ENCODE results near the gene RDH16. TPM values are rescaled to one million over a fixed set of nuclear protein-coding genes. Genes with fewer than 3 reads are reported as not detected.

The RDH16 gene
- total and polyA plus RNA-seq, 2 experiments from 2014 or later: 0.52 to 0.66 TPM

DNA sequence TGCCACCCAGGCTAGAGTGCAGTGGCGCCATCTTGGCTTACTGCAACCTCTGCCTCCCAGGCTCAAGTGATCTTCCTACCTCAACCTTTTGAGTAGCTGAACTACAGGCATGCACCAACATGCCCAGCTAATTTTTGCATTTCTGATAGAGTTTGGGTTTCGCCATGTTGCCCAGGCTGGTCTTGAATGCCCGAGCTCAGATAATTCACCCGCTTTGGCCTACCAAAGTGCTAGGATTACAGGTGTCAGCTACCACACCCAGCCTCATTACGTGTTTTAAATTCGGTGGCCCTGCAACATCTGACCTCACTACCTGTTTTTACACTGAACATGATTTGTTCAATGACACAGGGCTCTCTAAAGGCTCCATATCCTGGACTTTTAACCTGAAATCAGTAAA lies 22.9 kb upstream of the RDH16 start:
- H3K4me3 ChIP-seq: no peak overlapping the region
- H3K4me3 Mint-ChIP-seq: no peak overlapping the region
- no peaks in the 10 kb centered on the region for H4K20me1 ChIP-seq (replicated peaks; ENCODE audit: insufficient read depth)
- H2AFZ ChIP-seq: no peak overlapping the region
- H3K9me2 ChIP-seq (ENCODE audit: insufficient read depth): peaks cover 17% of the 10 kb centered on the region
- no peak overlapping the region for H3K27ac ChIP-seq (ENCODE audit: low read depth)
- peaks cover 8% of the 10 kb centered on the region for H3K27me3 Mint-ChIP-seq (ENCODE audit: insufficient read depth, low read depth, poor library complexity)
- H3K27ac Mint-ChIP-seq: no peak overlapping the region
- H3K4me1 ChIP-seq (ENCODE audit: insufficient read depth): no peaks in the 10 kb centered on the region
- no peaks in the 10 kb centered on the region for H3K36me3 ChIP-seq (ENCODE audit: insufficient read depth)
- H3F3A ChIP-seq (replicated peaks; ENCODE audit: low read depth): no peaks in the 10 kb centered on the region
- no peaks in the 10 kb centered on the region for H3K27me3 ChIP-seq (ENCODE audit: insufficient read depth)
- peaks cover 2% of the 10 kb centered on the region; the same call in 1 of the 3 replicates for H3K9me3 Mint-ChIP-seq
- H3K36me3 Mint-ChIP-seq (ENCODE audit: low read depth): peaks cover 5% of the 10 kb centered on the region; the same call in 1 of the 3 replicates
- no peak overlapping the region for H3K4me2 ChIP-seq
- TF ChIP-seq, protein P1, sequence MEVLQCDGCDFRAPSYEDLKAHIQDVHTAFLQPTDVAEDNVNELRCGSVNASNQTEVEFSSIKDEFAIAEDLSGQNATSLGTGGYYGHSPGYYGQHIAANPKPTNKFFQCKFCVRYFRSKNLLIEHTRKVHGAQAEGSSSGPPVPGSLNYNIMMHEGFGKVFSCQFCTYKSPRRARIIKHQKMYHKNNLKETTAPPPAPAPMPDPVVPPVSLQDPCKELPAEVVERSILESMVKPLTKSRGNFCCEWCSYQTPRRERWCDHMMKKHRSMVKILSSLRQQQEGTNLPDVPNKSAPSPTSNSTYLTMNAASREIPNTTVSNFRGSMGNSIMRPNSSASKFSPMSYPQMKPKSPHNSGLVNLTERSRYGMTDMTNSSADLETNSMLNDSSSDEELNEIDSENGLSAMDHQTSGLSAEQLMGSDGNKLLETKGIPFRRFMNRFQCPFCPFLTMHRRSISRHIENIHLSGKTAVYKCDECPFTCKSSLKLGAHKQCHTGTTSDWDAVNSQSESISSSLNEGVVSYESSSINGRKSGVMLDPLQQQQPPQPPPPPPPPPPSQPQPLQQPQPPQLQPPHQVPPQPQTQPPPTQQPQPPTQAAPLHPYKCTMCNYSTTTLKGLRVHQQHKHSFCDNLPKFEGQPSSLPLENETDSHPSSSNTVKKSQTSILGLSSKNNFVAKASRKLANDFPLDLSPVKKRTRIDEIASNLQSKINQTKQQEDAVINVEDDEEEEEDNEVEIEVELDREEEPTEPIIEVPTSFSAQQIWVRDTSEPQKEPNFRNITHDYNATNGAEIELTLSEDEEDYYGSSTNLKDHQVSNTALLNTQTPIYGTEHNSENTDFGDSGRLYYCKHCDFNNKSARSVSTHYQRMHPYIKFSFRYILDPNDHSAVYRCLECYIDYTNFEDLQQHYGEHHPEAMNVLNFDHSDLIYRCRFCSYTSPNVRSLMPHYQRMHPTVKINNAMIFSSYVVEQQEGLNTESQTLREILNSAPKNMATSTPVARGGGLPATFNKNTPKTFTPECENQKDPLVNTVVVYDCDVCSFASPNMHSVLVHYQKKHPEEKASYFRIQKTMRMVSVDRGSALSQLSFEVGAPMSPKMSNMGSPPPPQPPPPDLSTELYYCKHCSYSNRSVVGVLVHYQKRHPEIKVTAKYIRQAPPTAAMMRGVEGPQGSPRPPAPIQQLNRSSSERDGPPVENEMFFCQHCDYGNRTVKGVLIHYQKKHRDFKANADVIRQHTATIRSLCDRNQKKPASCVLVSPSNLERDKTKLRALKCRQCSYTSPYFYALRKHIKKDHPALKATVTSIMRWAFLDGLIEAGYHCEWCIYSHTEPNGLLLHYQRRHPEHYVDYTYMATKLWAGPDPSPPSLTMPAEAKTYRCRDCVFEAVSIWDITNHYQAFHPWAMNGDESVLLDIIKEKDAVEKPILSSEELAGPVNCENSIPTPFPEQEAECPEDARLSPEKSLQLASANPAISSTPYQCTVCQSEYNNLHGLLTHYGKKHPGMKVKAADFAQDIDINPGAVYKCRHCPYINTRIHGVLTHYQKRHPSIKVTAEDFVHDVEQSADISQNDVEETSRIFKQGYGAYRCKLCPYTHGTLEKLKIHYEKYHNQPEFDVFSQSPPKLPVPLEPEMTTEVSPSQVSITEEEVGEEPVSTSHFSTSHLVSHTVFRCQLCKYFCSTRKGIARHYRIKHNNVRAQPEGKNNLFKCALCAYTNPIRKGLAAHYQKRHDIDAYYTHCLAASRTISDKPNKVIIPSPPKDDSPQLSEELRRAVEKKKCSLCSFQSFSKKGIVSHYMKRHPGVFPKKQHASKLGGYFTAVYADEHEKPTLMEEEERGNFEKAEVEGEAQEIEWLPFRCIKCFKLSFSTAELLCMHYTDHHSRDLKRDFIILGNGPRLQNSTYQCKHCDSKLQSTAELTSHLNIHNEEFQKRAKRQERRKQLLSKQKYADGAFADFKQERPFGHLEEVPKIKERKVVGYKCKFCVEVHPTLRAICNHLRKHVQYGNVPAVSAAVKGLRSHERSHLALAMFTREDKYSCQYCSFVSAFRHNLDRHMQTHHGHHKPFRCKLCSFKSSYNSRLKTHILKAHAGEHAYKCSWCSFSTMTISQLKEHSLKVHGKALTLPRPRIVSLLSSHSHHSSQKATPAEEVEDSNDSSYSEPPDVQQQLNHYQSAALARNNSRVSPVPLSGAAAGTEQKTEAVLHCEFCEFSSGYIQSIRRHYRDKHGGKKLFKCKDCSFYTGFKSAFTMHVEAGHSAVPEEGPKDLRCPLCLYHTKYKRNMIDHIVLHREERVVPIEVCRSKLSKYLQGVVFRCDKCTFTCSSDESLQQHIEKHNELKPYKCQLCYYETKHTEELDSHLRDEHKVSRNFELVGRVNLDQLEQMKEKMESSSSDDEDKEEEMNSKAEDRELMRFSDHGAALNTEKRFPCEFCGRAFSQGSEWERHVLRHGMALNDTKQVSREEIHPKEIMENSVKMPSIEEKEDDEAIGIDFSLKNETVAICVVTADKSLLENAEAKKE (CRISPR knock-in tag; IDR thresholded peaks at IDR 0.05): no peak
- TF ChIP-seq, protein P2, sequence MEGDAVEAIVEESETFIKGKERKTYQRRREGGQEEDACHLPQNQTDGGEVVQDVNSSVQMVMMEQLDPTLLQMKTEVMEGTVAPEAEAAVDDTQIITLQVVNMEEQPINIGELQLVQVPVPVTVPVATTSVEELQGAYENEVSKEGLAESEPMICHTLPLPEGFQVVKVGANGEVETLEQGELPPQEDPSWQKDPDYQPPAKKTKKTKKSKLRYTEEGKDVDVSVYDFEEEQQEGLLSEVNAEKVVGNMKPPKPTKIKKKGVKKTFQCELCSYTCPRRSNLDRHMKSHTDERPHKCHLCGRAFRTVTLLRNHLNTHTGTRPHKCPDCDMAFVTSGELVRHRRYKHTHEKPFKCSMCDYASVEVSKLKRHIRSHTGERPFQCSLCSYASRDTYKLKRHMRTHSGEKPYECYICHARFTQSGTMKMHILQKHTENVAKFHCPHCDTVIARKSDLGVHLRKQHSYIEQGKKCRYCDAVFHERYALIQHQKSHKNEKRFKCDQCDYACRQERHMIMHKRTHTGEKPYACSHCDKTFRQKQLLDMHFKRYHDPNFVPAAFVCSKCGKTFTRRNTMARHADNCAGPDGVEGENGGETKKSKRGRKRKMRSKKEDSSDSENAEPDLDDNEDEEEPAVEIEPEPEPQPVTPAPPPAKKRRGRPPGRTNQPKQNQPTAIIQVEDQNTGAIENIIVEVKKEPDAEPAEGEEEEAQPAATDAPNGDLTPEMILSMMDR (conservative IDR thresholded peaks at IDR 0.05; ENCODE audit: low read depth in 2 of 2): peak in 1 of 2 experiments; percentile 16; a peak in 2 of 4 replicates
- TF ChIP-seq CREB1 (CRISPR knock-in tag; IDR thresholded peaks at IDR 0.05; ENCODE audit: low read depth): no peak
- no peaks in the 10 kb centered on the region for H3K4me1 Mint-ChIP-seq
- no peak for DNase-seq (ENCODE audit: low spot score)
- ATAC-seq: no peak
- H3K79me2 ChIP-seq (replicated peaks; ENCODE audit: insufficient read depth): no peaks in the 10 kb centered on the region

DNA sequence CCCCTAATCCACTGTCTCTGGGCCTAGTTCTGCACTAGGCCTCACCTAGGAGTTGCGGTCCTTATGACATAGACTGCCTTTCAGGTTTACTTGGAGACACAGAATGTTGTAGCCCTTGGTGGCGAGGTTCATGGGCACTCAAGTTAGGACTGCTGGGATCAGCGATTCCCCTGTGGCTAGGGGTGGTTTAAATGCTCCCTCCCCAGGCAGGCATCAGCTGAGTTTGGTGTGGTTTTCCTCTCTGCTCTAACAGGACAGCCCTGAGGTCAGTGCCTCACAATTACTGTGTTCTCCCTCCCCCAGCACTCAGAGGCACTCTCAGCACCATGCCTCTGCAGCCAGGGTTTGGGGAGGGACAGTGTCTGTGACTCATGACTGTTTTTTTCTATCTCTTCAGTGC lies 22.2 kb upstream of the RDH16 start:
- H3K27me3 ChIP-seq (ENCODE audit: insufficient read depth): no peaks in the 10 kb centered on the region
- peaks cover 17% of the 10 kb centered on the region for H3K9me2 ChIP-seq (ENCODE audit: insufficient read depth)
- no peak overlapping the region for H3K4me3 Mint-ChIP-seq
- H2AFZ ChIP-seq: no peak overlapping the region
- H3K4me3 ChIP-seq: no peak overlapping the region
- H3K36me3 ChIP-seq (ENCODE audit: insufficient read depth): no peaks in the 10 kb centered on the region
- H3K27ac ChIP-seq (ENCODE audit: low read depth): no peak overlapping the region
- H3K27ac Mint-ChIP-seq: no peak overlapping the region
- H3K4me1 ChIP-seq (ENCODE audit: insufficient read depth): no peaks in the 10 kb centered on the region
- no peaks in the 10 kb centered on the region for H3K4me1 Mint-ChIP-seq
- no peaks in the 10 kb centered on the region for H4K20me1 ChIP-seq (replicated peaks; ENCODE audit: insufficient read depth)
- no peak overlapping the region for H3K4me2 ChIP-seq
- no peaks in the 10 kb centered on the region for H3F3A ChIP-seq (replicated peaks; ENCODE audit: low read depth)
- no peak for ATAC-seq
- peaks cover 8% of the 10 kb centered on the region for H3K27me3 Mint-ChIP-seq (ENCODE audit: insufficient read depth, low read depth, poor library complexity)
- peaks cover 5% of the 10 kb centered on the region; the same call in 1 of the 3 replicates for H3K36me3 Mint-ChIP-seq (ENCODE audit: low read depth)
- H3K79me2 ChIP-seq (replicated peaks; ENCODE audit: insufficient read depth): no peaks in the 10 kb centered on the region
- H3K9me3 Mint-ChIP-seq: peaks cover 4% of the 10 kb centered on the region; the same call in 1 of the 3 replicates
- DNase-seq (ENCODE audit: low spot score): no peak
- TF ChIP-seq NANOG (IDR thresholded peaks at IDR 0.05; ENCODE audit: borderline replicate concordance) (no peak), EZH2 (IDR thresholded peaks at IDR 0.05; ENCODE audit: low read depth, unreplicated experiment) (no peak)

Data from GM23338 (cell line).